Lung (tissue), 13 donors: ENCODE results near the gene USP24. TPM values are rescaled to one million over a fixed set of nuclear protein-coding genes. Genes with fewer than 3 reads are reported as not detected.
A peak's percentile ranks its signal among the peaks of the same experiment; 100 is the strongest.

Experiments used
- ATAC-seq: fragments of 200-7000 bp; cut with Tn5 transposase; one replicate; pipeline ENCODE4 v1.9.1; 2020; ENCODE audit warnings: moderate number of reproducible peaks; ENCODE audit not compliant: insufficient read depth, low FRiP score
- DNase-seq, 3 donors: peaks; one replicate each; pipeline ENCODE4 v3.0.0-alpha.2; 2013 to 2017
- H3K27ac ChIP-seq, 2 donors: one replicate each; pipeline ENCODE4 v1.5.1; 2013; ENCODE audit warnings: mild to moderate bottlenecking in 2 of 2, moderate library complexity in 2 of 2, control low read depth in 1 of 2, inconsistent platforms in 1 of 2, low read depth in 1 of 2, low read length in 1 of 2
- H3K27me3 ChIP-seq, 3 donors: one replicate each; pipeline ENCODE4 v1.5.1; 2013; ENCODE audit warnings: low read length in 2 of 3; ENCODE audit not compliant: control insufficient read depth in 3 of 3, insufficient read depth in 3 of 3
- H3K36me3 ChIP-seq, 4 donors: one replicate each; pipeline ENCODE4 v1.5.1; 2013; ENCODE audit warnings: low read length in 4 of 4, mild to moderate bottlenecking in 1 of 4, moderate library complexity in 1 of 4; ENCODE audit not compliant: control insufficient read depth in 4 of 4, insufficient read depth in 4 of 4
- H3K4me1 ChIP-seq, 5 donors: one replicate each; pipeline ENCODE4 v1.5.1; 2013; ENCODE audit warnings: low read length in 5 of 5, mild to moderate bottlenecking in 2 of 5, moderate library complexity in 1 of 5; ENCODE audit not compliant: control insufficient read depth in 5 of 5, insufficient read depth in 5 of 5
- H3K4me3 ChIP-seq: one replicate; pipeline ENCODE4 v1.5.1; 2013; ENCODE audit warnings: mild to moderate bottlenecking, control low read depth, moderate library complexity
- H3K9ac ChIP-seq, 2 donors: one replicate each; pipeline ENCODE4 v1.5.1; 2013; ENCODE audit warnings: low read length in 2 of 2, control low read depth in 1 of 2; ENCODE audit not compliant: insufficient read depth in 1 of 2
- H3K9me3 ChIP-seq, 4 donors: one replicate each; pipeline ENCODE4 v1.5.1; 2013; ENCODE audit warnings: low read length in 3 of 4, mild to moderate bottlenecking in 1 of 4, moderate library complexity in 1 of 4; ENCODE audit not compliant: control insufficient read depth in 4 of 4, insufficient read depth in 3 of 4
- WGBS, 2 donors: extraction: QIAGEN DNeasy Blood & Tissue Kit; methylation state at CpG; one replicate each; pipeline ENCODE4 v1.1.7; 2013; 5-methylcytosine and 5-hydroxymethylcytosine counted together
- polyA plus RNA-seq, 2 donors: library from polyadenylated mRNA; stranded (reverse); fragments of 200-250 nt; gene quantifications; one replicate each; pipeline ENCODE4 v1.2.1, GENCODE V29; 2013
- small RNA-seq: library from RNA; depleted of rRNA; stranded (forward); fragments of <200 nt; gene quantifications from one replicate; pipeline ENCODE3, GENCODE V24; 2014; ENCODE audit warnings: low replicate concordance
- total RNA-seq, 2 donors: library from RNA; depleted of rRNA in 1 of 2; stranded (reverse); fragments of >200 nt in 1 of 2; gene quantifications; one replicate each; pipeline ENCODE4 v1.2.1, GENCODE V29; 2014 to 2021
- TF ChIP-seq, protein P1 (sequence below): IDR thresholded peaks from 2 replicates; pipeline ENCODE4 v1.5.1; 2012; ENCODE audit warnings: mild to moderate bottlenecking; ENCODE audit errors: control extremely low read depth, extremely low read depth
- donor health status: control.
- donor health status: control.
- donor health status: Bipolar disorder and iron deficiency.
- donor health status: healthy.
- donor health status: DM: yes; HTN: yes; CAD: no.

Gene USP24
- total and polyA plus RNA-seq, 4 donors, result 7.8 to 77.8 (median 23.6) TPM

DNA sequence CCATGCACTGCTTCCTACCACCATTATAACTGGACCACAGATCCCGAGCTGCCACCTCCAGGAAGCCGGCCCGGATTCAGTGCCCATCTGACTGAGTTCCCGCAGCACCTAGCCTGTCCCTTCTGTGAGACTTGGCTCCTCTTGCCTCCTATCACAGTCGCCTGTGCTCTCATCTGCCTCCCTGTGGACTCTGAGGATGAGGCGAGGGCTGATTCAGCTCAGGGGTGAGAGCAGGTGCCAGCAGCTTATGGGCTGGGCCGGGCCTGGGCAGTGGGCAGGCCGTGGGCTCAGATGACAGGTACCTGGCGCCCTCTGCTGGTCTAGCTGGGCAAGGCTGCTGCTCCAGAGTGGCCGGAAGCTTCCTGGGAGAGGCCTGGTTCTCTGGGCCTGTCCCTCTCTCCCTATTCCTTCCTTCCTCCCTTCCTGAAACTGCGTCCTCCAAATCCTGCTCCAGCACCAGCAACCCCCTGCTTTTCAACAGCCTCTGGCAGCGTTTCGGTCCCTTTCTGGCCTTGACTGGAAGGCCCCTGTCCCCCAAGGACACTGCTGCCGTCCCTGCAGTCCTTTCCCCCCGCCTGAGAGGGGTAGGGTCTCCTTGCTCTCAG lies 193.1 kb downstream of the USP24 start:
- Histone ChIP-seq H3K4me1 (no peaks in the 10 kb centered on the region), H3K9ac (peak overlapping the region in 1 of 2 donors; percentile 47), H3K27ac (peak overlapping the region in 1 of 2 donors; percentile 13), H3K9me3 (no peaks in the 10 kb centered on the region), H3K36me3 (no peaks in the 10 kb centered on the region), H3K4me3 (no peak overlapping the region), H3K27me3 (no peaks in the 10 kb centered on the region)
- TF ChIP-seq, protein P1, sequence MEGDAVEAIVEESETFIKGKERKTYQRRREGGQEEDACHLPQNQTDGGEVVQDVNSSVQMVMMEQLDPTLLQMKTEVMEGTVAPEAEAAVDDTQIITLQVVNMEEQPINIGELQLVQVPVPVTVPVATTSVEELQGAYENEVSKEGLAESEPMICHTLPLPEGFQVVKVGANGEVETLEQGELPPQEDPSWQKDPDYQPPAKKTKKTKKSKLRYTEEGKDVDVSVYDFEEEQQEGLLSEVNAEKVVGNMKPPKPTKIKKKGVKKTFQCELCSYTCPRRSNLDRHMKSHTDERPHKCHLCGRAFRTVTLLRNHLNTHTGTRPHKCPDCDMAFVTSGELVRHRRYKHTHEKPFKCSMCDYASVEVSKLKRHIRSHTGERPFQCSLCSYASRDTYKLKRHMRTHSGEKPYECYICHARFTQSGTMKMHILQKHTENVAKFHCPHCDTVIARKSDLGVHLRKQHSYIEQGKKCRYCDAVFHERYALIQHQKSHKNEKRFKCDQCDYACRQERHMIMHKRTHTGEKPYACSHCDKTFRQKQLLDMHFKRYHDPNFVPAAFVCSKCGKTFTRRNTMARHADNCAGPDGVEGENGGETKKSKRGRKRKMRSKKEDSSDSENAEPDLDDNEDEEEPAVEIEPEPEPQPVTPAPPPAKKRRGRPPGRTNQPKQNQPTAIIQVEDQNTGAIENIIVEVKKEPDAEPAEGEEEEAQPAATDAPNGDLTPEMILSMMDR, result peak; percentile 63
- ATAC-seq (peak; percentile 98), DNase-seq (peak; percentile 77 to 89 (median 82))
- WGBS, 2 donors, result 50 to 52% methylated on average over 15 of the region's 15 CpGs

GRCh38 chr1:55018395-55018794 lies 196.8 kb downstream of the USP24 start:
- no peak overlapping the region for H3K9ac ChIP-seq
- TF ChIP-seq, protein P1, result no peak
- peaks cover 0 to 16% (median 0%) of the 10 kb centered on the region in 3 donors for H3K27me3 ChIP-seq
- H3K9me3 ChIP-seq, result no peaks in the 10 kb centered on the region
- no peak overlapping the region for H3K27ac ChIP-seq
- WGBS, 2 donors, result 90 to 92% methylated on average over 9 of the region's 9 CpGs
- H3K4me1 ChIP-seq, result no peaks in the 10 kb centered on the region
- H3K36me3 ChIP-seq, result no peaks in the 10 kb centered on the region
- DNase-seq (no peak), ATAC-seq (no peak)
- no peak overlapping the region for H3K4me3 ChIP-seq

Small RNAs within 50 kb of the gene (small RNA-seq; reads per million reads assigned to genes)
- not detected for gene MIR4422

Other genes with a start within 250 kb of the USP24 start
- gene TMEM61, start 234.7 kb downstream of the USP24 start, total RNA-seq, result 1 to 10 TPM; 1.1 to 2.1 TPM
- gene TMEM61, start 234.7 kb downstream of the USP24 start, polyA plus RNA-seq, result 1 to 10 TPM in 1 of 2 donors, under 1 TPM in 1; 0.91 to 1.6 TPM
- gene BSND, start 216.4 kb downstream of the USP24 start, total RNA-seq, result not detected
- under 1 TPM in 1 of 2 donors, not detected in 1; 0.02 TPM for gene BSND, start 216.4 kb downstream of the USP24 start, polyA plus RNA-seq
- gene PCSK9, start 175.8 kb downstream of the USP24 start, total RNA-seq, result 10 to 100 TPM; 26.6 to 47.2 TPM
- gene PCSK9, start 175.8 kb downstream of the USP24 start, polyA plus RNA-seq, result 10 to 100 TPM; 13.0 to 15.5 TPM